Fibroblast of lung (primary cell): Measurements from ENCODE around the gene AGBL1. TPM values are rescaled to one million over a fixed set of nuclear protein-coding genes. Genes with fewer than 3 reads are reported as not detected.

ENCODE experiments used
- DNase-seq, 2 donors: peaks; one replicate each; pipeline versions ENCODE4 v3.0.0 to v3.0.0-alpha.2; 2010; ENCODE audit warnings: low read depth in 2 of 2
- H2AFZ ChIP-seq: 2 replicates; pipeline ENCODE4 v1.5.1; 2012; ENCODE audit warnings: low read length, control low read depth, inconsistent platforms
- H3K27ac ChIP-seq: 2 replicates; pipeline ENCODE4 v1.5.1; 2011; ENCODE audit warnings: low read length, control low read depth; ENCODE audit not compliant: insufficient read depth
- H3K27me3 ChIP-seq: 2 replicates; pipeline ENCODE4 v1.5.1; 2011; ENCODE audit warnings: mild to moderate bottlenecking, low read length; ENCODE audit not compliant: control insufficient read depth, insufficient read depth
- H3K36me3 ChIP-seq: 2 replicates; pipeline ENCODE4 v1.5.1; 2011; ENCODE audit warnings: low read length; ENCODE audit not compliant: control insufficient read depth, insufficient read depth
- H3K4me1 ChIP-seq: 2 replicates; pipeline ENCODE4 v1.5.1; 2011; ENCODE audit warnings: low read length; ENCODE audit not compliant: control insufficient read depth, insufficient read depth; ENCODE audit errors: extremely low read depth
- H3K4me2 ChIP-seq: 2 replicates; pipeline ENCODE4 v1.5.1; 2011; ENCODE audit warnings: low read length, control low read depth; ENCODE audit not compliant: insufficient read depth; ENCODE audit errors: extremely low read depth
- H3K4me3 ChIP-seq, 4 experiments: fragments of 200-600 bp in 1 of 4; sonication (generic) in 1 of 4; replicated peaks in 1 of 4; 2 replicates each; pipeline ENCODE4 v1.5.1; 2011 to 2016; ENCODE audit warnings: low read length in 4 of 4, low read depth in 3 of 4, mild to moderate bottlenecking in 3 of 4, control low read depth in 2 of 4, inconsistent platforms in 1 of 4, mixed read lengths in 1 of 4; ENCODE audit not compliant: insufficient read depth in 1 of 4; ENCODE audit errors: control extremely low read depth in 1 of 4
- H3K79me2 ChIP-seq: 2 replicates; pipeline ENCODE4 v1.5.1; 2012; ENCODE audit warnings: mild to moderate bottlenecking, low read length, inconsistent platforms; ENCODE audit not compliant: control insufficient read depth, insufficient read depth
- H3K9ac ChIP-seq: 2 replicates; pipeline ENCODE4 v1.5.1; 2011; ENCODE audit warnings: mild to moderate bottlenecking, low read length, control low read depth; ENCODE audit not compliant: insufficient read depth
- H3K9me3 ChIP-seq: 2 replicates; pipeline ENCODE4 v1.5.1; 2012; ENCODE audit warnings: low read depth, low read length; ENCODE audit not compliant: control insufficient read depth, insufficient read depth
- H4K20me1 ChIP-seq: 2 replicates; pipeline ENCODE4 v1.5.1; 2011; ENCODE audit warnings: low read length; ENCODE audit not compliant: control insufficient read depth, insufficient read depth; ENCODE audit errors: extremely low read depth
- CTCF ChIP-seq, 2 donors: IDR thresholded peaks in 1 of 2; conservative IDR thresholded peaks in 1 of 2; 1 replicate in 1 of 2; 2 replicates in 1 of 2; pipeline ENCODE4 v1.5.1; 2011 to 2012; ENCODE audit warnings: low read length in 2 of 2, control low read depth in 1 of 2, inconsistent platforms in 1 of 2, low read depth in 1 of 2, mild to moderate bottlenecking in 1 of 2
- EZH2 ChIP-seq: IDR thresholded peaks from 2 replicates; pipeline ENCODE4 v1.5.1; 2012; ENCODE audit warnings: low read length, control low read depth, mild to moderate bottlenecking; ENCODE audit errors: missing control alignments
- polyA plus RNA-seq, 2 donors: library from polyadenylated mRNA; depleted of rRNA in 1 of 2; stranded (reverse) in 1 of 2; unstranded in 1 of 2; fragments of >200 nt; gene quantifications; 2 replicates each; pipeline ENCODE4 v1.2.1, GENCODE V29; 2011 to 2012; ENCODE audit warnings: missing spikeins in 1 of 2
- total RNA-seq: library from RNA; depleted of rRNA; stranded (reverse); fragments of >200 nt; gene quantifications from 2 replicates; pipeline ENCODE4 v1.2.1, GENCODE V29; 2014

Gene AGBL1
- total and polyA plus RNA-seq, 2 donors (not counting 1 experiment from before 2014, with no cell fraction given), result not detected

DNA sequence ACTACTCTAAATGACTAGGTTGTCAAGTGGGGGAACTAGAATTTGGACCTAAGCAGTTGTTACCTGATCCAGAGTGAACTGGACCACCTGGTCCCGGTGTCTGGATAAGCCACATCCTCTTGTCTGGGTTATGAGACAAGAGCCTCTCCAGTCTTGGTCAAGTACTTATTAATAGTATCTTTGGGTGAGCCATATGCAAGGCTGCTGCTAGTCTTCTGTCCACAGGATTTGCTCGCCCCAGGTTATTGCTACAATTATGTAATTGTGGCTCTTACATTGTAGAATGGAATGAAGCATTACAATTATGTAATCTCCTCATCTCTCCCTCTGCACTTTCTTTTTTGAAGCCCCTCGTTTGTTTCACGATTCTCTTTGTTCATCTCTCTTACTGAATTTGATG is 24.0 kb upstream of the AGBL1 start:
- Histone ChIP-seq H3K4me1 (no peaks in the 10 kb centered on the region), H3K4me3 (no peak overlapping the region), H3K36me3 (no peaks in the 10 kb centered on the region), H3K9me3 (no peaks in the 10 kb centered on the region), H4K20me1 (no peaks in the 10 kb centered on the region), H3K27me3 (no peaks in the 10 kb centered on the region), H3K27ac (no peak overlapping the region), H3K79me2 (no peaks in the 10 kb centered on the region), H2AFZ (no peak overlapping the region), H3K9ac (no peak overlapping the region), H3K4me2 (no peak overlapping the region)
- DNase-seq, result no peak
- TF ChIP-seq EZH2 (no peak), CTCF (conservative IDR thresholded peaks at IDR 0.05 in 1 of 2, IDR thresholded peaks at IDR 0.05 in 1 of 2; ENCODE audit: low read depth in 1 of 2, low read length in 2 of 2) (no peak)

DNA sequence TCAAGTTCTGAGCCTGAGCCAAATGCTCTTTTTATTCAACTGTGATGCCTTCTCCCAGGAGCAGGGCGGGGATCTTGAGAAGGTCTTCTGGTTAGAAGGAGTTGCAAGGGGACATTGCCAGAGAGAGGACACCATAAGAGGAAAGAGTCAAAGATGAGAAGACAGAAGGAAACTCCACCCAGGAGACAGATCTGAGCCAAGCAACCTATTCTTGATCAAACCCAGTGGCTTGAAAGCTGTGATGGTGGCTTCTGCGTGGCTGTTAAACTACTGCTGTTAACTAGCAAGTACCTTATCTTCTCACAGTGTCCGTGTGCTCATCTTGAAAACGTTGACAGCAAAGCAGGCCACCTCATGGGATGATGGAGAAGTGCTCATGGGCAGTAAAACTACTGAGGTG is 19.8 kb upstream of the AGBL1 start:
- no peaks in the 10 kb centered on the region for H3K4me1 ChIP-seq
- H3K27me3 ChIP-seq, result no peaks in the 10 kb centered on the region
- no peaks in the 10 kb centered on the region for H4K20me1 ChIP-seq
- no peak overlapping the region for H3K9ac ChIP-seq
- TF ChIP-seq CTCF (conservative IDR thresholded peaks at IDR 0.05 in 1 of 2, IDR thresholded peaks at IDR 0.05 in 1 of 2; ENCODE audit: low read depth in 1 of 2, low read length in 2 of 2) (no peak), EZH2 (no peak)
- no peaks in the 10 kb centered on the region for H3K9me3 ChIP-seq
- no peak for DNase-seq
- no peak overlapping the region for H2AFZ ChIP-seq
- no peak overlapping the region for H3K4me3 ChIP-seq
- H3K36me3 ChIP-seq, result no peaks in the 10 kb centered on the region
- no peaks in the 10 kb centered on the region for H3K79me2 ChIP-seq
- H3K4me2 ChIP-seq, result no peak overlapping the region
- H3K27ac ChIP-seq, result no peak overlapping the region

GRCh38 chr15:86060674-86061073 is 19.0 kb upstream of the AGBL1 start:
- Histone ChIP-seq H3K27me3 (no peaks in the 10 kb centered on the region), H3K4me1 (no peaks in the 10 kb centered on the region), H3K9me3 (no peaks in the 10 kb centered on the region), H4K20me1 (no peaks in the 10 kb centered on the region), H3K4me3 (no peak overlapping the region), H3K27ac (no peak overlapping the region), H3K36me3 (no peaks in the 10 kb centered on the region), H3K9ac (no peak overlapping the region), H3K4me2 (no peak overlapping the region), H2AFZ (no peak overlapping the region), H3K79me2 (no peaks in the 10 kb centered on the region)
- no peak for DNase-seq
- TF ChIP-seq CTCF (conservative IDR thresholded peaks at IDR 0.05 in 1 of 2, IDR thresholded peaks at IDR 0.05 in 1 of 2; ENCODE audit: low read depth in 1 of 2, low read length in 2 of 2) (no peak), EZH2 (no peak)
